ENCODE data around the gene SNW1.

The SNW1 gene

GRCh38 chr14:77741438-77741837 lies 19.5 kb downstream of the SNW1 start:
- no peak for TF ChIP-seq CTCF (conservative IDR thresholded peaks at IDR 0.05; ENCODE audit: low read length)
- DNase-seq (ENCODE audit: low read depth) = no peak
- no peak overlapping the region for H3K4me3 ChIP-seq (ENCODE audit: low read length)

DNA sequence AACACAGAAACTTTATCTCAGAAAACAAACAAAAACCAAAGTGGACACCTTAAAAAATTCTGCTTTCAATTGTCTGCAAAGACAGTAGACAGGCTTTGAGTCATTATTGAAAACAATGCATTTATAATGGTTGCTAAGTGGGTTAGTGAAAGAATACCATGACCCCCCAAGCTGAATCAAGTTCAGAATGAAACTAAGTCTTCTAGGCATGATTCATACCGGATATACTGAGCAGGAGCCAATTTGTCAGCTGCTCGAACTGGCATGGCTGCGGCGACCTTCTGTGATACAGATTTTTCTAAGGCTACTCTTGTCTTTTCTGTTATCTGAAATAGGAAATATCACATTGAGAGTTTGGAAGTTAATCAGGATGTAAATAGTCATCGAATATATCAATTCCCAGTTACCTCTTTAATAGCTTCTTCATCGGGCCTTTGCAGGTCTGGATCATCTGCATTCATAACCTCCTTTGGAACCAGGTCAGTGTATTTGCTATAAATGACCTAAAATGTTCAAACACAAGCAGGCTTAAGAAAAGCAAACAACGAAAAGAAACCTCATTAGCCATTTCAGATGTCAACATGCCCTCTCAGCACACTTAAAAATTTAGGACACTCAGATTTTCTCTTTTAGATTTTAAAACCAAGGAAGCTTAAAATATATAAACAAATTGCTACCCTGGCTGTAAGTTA lies 22.3 kb downstream of the SNW1 start:
- no peak for TF ChIP-seq CTCF (conservative IDR thresholded peaks at IDR 0.05; ENCODE audit: low read length)
- peak; percentile 32 for DNase-seq (ENCODE audit: low read depth)
- H3K4me3 ChIP-seq (ENCODE audit: low read length) = no peak overlapping the region

- TF ChIP-seq CTCF (conservative IDR thresholded peaks at IDR 0.05; ENCODE audit: low read length) = no peak
- DNase-seq (ENCODE audit: low read depth) = peak; percentile 69
- no peak overlapping the region for H3K4me3 ChIP-seq (ENCODE audit: low read length)
Observed at GRCh38 chr14:77730976-77731497, 29.9 kb downstream of the SNW1 start.

- DNase-seq (ENCODE audit: low read depth) = no peak
- H3K4me3 ChIP-seq (ENCODE audit: low read length) = no peak overlapping the region
- no peak for TF ChIP-seq CTCF (conservative IDR thresholded peaks at IDR 0.05; ENCODE audit: low read length)
Observed at GRCh38 chr14:77722301-77722700, 38.7 kb downstream of the SNW1 start.

DNA sequence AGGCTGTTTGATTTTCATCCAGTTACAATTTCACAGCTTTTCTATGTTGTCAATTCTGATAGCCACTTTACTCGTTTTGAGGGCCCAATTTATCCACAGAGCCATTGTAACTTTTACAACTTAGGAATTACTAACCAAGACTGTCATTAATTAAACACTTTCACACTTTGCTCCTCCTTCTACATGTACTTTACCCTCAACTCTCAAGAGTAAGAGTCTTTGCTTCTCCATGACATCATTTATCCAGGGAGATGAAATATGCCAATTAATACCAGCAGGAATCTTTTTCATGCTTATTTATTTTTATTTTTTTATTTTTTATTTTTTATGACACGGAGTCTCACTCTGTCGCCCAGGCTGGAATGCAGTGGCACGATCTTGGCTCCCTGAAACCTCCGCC lies 39.5 kb downstream of the SNW1 start:
- no peak for DNase-seq (ENCODE audit: low read depth)
- no peak overlapping the region for H3K4me3 ChIP-seq (ENCODE audit: low read length)
- TF ChIP-seq CTCF (conservative IDR thresholded peaks at IDR 0.05; ENCODE audit: low read length) = no peak

DNA sequence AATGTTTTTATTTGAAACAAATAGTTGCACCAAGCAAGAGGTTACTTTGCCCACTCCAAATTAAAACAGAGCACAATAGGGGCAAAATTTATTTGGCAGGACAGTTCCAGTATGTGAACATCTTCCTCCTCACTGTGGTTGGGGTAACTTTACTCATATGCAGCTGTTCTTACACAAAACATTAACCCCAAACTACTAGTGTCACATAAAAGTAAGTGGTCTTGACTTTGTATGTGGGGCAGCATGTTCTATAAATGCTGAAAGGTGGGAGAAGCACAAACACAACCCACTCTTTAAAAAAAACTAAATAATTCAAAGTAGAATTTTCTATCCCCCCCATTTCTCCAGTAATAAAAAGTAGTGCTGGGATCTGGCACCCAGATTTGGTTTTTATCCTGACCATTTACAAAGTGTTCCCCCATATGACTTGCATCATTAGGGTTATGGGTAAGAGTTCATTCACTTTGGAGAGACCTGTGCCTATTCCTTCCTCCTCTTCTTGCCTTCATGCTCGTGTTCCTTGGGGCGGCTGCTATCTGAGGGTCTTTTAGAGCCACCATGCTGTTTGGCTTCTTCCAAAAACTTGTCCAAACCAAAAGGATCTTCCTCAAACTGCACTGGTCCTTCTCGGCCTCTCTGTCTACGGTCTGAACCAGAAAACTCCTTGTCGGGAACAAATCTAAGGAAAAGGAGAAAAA lies 43.2 kb downstream of the SNW1 start:
- H3K4me3 ChIP-seq (ENCODE audit: low read length) = no peak overlapping the region
- no peak for TF ChIP-seq CTCF (conservative IDR thresholded peaks at IDR 0.05; ENCODE audit: low read length)
- DNase-seq (ENCODE audit: low read depth) = no peak

GRCh38 chr14:77714926-77715325 lies 46.0 kb downstream of the SNW1 start:
- TF ChIP-seq CTCF (conservative IDR thresholded peaks at IDR 0.05; ENCODE audit: low read length) = no peak
- no peak overlapping the region for H3K4me3 ChIP-seq (ENCODE audit: low read length)
- DNase-seq (ENCODE audit: low read depth) = no peak

Measured in AG10803 (cell line).